Esophagus squamous epithelium (tissue), 4 donors: ENCODE measurements around the gene VEGFB.

Source experiments
- POLR2A ChIP-seq, 4 donors: fragments of 450-650 bp; IDR thresholded peaks; one replicate each; pipeline ENCODE4 v1.6.1; 2017; ENCODE audit warnings: antibody characterized with exemption in 4 of 4, mild to moderate bottlenecking in 4 of 4, moderate library complexity in 3 of 4
- TF ChIP-seq, protein P1 (sequence below), 6 experiments: fragments of 450-650 bp in 4 of 6; fragments of 200-600 bp in 2 of 6; sonication (generic) in 2 of 6; IDR thresholded peaks; one replicate each; pipeline ENCODE4 v1.5.1; 2016 to 2019; ENCODE audit warnings: antibody characterized with exemption in 6 of 6, mild to moderate bottlenecking in 4 of 6, moderate library complexity in 4 of 6

DNA sequence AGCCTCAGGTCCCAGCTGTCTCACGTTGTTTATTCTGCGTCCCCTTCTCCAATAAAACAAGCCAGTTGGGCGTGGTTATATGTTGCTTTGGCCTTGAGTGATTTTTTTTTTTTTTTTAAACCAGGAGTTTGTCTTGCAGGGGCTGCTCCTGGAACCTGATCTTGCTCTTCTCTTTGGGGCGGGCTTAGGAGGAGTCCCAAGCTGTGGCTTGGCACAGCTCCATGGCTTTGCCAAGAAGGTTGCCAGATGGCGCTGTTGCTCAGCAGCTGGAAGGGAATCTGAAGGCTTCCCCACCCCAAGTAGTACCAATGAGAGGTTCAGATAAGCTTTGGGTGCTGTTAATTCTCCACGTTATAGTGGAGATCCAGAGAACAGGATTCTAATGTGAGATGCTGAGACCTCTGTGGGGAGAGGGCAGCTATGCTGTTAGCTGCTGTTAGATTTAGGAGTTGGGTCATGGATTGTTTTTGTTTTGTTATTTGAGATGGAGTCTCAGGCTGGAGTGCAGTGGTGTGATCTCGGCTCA is 29.9 kb upstream of the VEGFB start:
- TF ChIP-seq, protein P1, sequence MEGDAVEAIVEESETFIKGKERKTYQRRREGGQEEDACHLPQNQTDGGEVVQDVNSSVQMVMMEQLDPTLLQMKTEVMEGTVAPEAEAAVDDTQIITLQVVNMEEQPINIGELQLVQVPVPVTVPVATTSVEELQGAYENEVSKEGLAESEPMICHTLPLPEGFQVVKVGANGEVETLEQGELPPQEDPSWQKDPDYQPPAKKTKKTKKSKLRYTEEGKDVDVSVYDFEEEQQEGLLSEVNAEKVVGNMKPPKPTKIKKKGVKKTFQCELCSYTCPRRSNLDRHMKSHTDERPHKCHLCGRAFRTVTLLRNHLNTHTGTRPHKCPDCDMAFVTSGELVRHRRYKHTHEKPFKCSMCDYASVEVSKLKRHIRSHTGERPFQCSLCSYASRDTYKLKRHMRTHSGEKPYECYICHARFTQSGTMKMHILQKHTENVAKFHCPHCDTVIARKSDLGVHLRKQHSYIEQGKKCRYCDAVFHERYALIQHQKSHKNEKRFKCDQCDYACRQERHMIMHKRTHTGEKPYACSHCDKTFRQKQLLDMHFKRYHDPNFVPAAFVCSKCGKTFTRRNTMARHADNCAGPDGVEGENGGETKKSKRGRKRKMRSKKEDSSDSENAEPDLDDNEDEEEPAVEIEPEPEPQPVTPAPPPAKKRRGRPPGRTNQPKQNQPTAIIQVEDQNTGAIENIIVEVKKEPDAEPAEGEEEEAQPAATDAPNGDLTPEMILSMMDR (IDR thresholded peaks at IDR 0.05) = peak; percentile 66 to 87 (median 73)
- no peak for TF ChIP-seq POLR2A (IDR thresholded peaks at IDR 0.05)
